HepG2 (cell line): ENCODE measurements around the gene SYTL5. TPM values are rescaled to one million over a fixed set of nuclear protein-coding genes. Genes with fewer than 3 reads are reported as not detected.
A peak's percentile ranks its signal among the peaks of the same experiment; 100 is the strongest.

ENCODE experiments used
- ATAC-seq: fragments of 200-7000 bp; cut with Tn5 transposase; 3 replicates; pipeline ENCODE4 v1.9.1; 2020; ENCODE audit warnings: mild to moderate bottlenecking, moderate library complexity
- BruUV-seq: library from RNA; stranded (reverse); fragments of 400-500 nt; replicated peaks from 2 replicates; lab custom pipeline; 2021; lab: Mats Ljungman, UMichigan
- CTCF ChIA-PET: fragments of 300-600 bp; formaldehyde crosslinking; extraction: SDS; loops from one replicate; lab custom pipeline; 2021; ENCODE audit warnings: low total read pairs, inconsistent platforms, low intra/inter-chr PET ratio; lab: Yijun Ruan, JAX
- POLR2A ChIA-PET: fragments of 350-600 bp; sonication (Branson Sonifier 250); formaldehyde crosslinking; loops from one replicate; lab custom pipeline; 2020; ENCODE audit warnings: antibody characterized with exemption, inconsistent platforms; lab: Yijun Ruan, JAX
- DNase-seq: peaks from one replicate; pipeline ENCODE4 v3.0.0-alpha.2; 2015; ENCODE audit warnings: low spot score
- FAIRE-seq: peaks from 3 replicates; lab custom pipeline; 2011; peaks lifted over from hg19 to GRCh38; lab: Jason Lieb, UNC
- H2AFZ ChIP-seq: one replicate; pipeline ENCODE4 v1.6.1; 2011; ENCODE audit warnings: low read length, inconsistent platforms
- H3K27ac ChIP-seq: fragments of 300-600 bp; 3 replicates; pipeline ENCODE4 v1.8.0; 2011; ENCODE audit warnings: mixed run types, mild to moderate bottlenecking, mixed read lengths, low read length, inconsistent platforms; ENCODE audit not compliant: insufficient read depth; ENCODE audit errors: extremely low read length
- H3K27me3 ChIP-seq, 2 experiments: fragments of 200-600 bp in 1 of 2; 2 replicates in 1 of 2; 3 replicates in 1 of 2; pipeline versions ENCODE4 v1.6.0 to v1.8.0; 2011; ENCODE audit warnings: low read length in 2 of 2, mild to moderate bottlenecking in 2 of 2, moderate library complexity in 2 of 2, inconsistent platforms in 1 of 2; ENCODE audit not compliant: insufficient read depth in 2 of 2, control insufficient read depth in 1 of 2
- H3K36me3 ChIP-seq, 2 experiments: fragments of 200-600 bp in 1 of 2; replicated peaks in 1 of 2; 2 replicates in 1 of 2; 3 replicates in 1 of 2; pipeline versions ENCODE4 v1.5.1 to v1.8.0; 2011; ENCODE audit warnings: low read length in 2 of 2, inconsistent platforms in 1 of 2; ENCODE audit not compliant: insufficient read depth in 2 of 2, control insufficient read depth in 1 of 2
- H3K4me1 ChIP-seq: 2 replicates; pipeline ENCODE4 v1.5.1; 2012; ENCODE audit warnings: low read length, inconsistent platforms; ENCODE audit not compliant: insufficient read depth
- H3K4me2 ChIP-seq: 2 replicates; pipeline ENCODE4 v1.6.0; 2011; ENCODE audit warnings: low read depth, low read length, inconsistent platforms
- H3K4me3 ChIP-seq, 3 experiments: fragments of 200-600 bp in 1 of 3; sonication (generic), shearing (Covaris generic) in 1 of 3; replicated peaks in 1 of 3; 2 replicates each; pipeline ENCODE4 v1.5.1; 2011 to 2016; ENCODE audit warnings: low read length in 3 of 3, inconsistent platforms in 2 of 3, low read depth in 2 of 3, mild to moderate bottlenecking in 2 of 3, control low read depth in 1 of 3, mixed read lengths in 1 of 3; ENCODE audit not compliant: insufficient read depth in 1 of 3
- H3K79me2 ChIP-seq: one replicate; pipeline ENCODE4 v1.6.1; 2011; ENCODE audit warnings: low read length, inconsistent platforms; ENCODE audit not compliant: insufficient read depth
- H3K9ac ChIP-seq: 2 replicates; pipeline ENCODE4 v1.6.0; 2011; ENCODE audit warnings: mild to moderate bottlenecking, low read depth, low read length, inconsistent platforms; ENCODE audit not compliant: insufficient read depth
- H3K9me3 ChIP-seq: 2 replicates; pipeline ENCODE4 v1.5.1; 2012; ENCODE audit warnings: mild to moderate bottlenecking, low read length
- H4K20me1 ChIP-seq: 2 replicates; pipeline ENCODE4 v1.6.0; 2011; ENCODE audit warnings: inconsistent platforms, mild to moderate bottlenecking, low read length, moderate library complexity; ENCODE audit not compliant: insufficient read depth
- ZNF160 ChIP-seq: sonication (generic); formaldehyde crosslinking; IDR thresholded peaks from 2 replicates; pipeline ENCODE4 v1.8.0; 2022; ENCODE audit warnings: mild to moderate bottlenecking, inconsistent platforms, missing genetic modification reagents
- ZNF687 ChIP-seq: sonication (generic); formaldehyde crosslinking; IDR thresholded peaks from 2 replicates; pipeline ENCODE4 v1.5.1; 2020; ENCODE audit warnings: mild to moderate bottlenecking, missing genetic modification reagents, moderate library complexity
- WGBS: methylation state at CpG from one replicate; pipeline ENCODE4 v1.1.6; 2017; ENCODE audit warnings: low lambda C conversion rate; 5-methylcytosine and 5-hydroxymethylcytosine counted together
- in situ Hi-C: cut with HindIII; loops from 2 replicates; pipeline ENCODE4 v1.10.0; 2017; ENCODE audit warnings: low pct_unique_long_range_greater_than_20kb; ENCODE audit not compliant: extremely low pct_ligation_motif_present
- intact Hi-C: fragments of 100-400 bp; cut with micrococcal nuclease; formaldehyde crosslinking; loops from one replicate; pipeline ENCODE4 v1.10.0; 2022; ENCODE audit not compliant: unreplicated experiment
- polyA plus RNA-seq, 8 experiments: library from polyadenylated mRNA; depleted of rRNA in 3 of 8; stranded (reverse) in 7 of 8; unstranded in 1 of 8; fragments of >200 nt; fragmentation: Illumina TruSeq in 4 of 8; extraction: Trizol in 4 of 8; gene quantifications; 2 replicates each; pipeline versions ENCODE4 v1.2.1 to v1.2.3, GENCODE V29; 2011 to 2016; ENCODE audit warnings: low read depth in 4 of 8, missing spikeins in 1 of 8, mixed read lengths in 1 of 8; ENCODE audit not compliant: insufficient read depth in 1 of 8
- total RNA-seq, 5 experiments: library from RNA; depleted of rRNA; stranded (reverse); fragments of >200 nt; fragmentation: Illumina TruSeq; extraction: Trizol; gene quantifications; 2 replicates each; pipeline ENCODE4 v1.2.3, GENCODE V29; 2016; ENCODE audit warnings: low read depth in 1 of 5

Gene SYTL5
- total and polyA plus RNA-seq, 2 of the 13 experiments (the other 11 are each of a cell fraction or from before 2014, with no cell fraction given), result not detected

GRCh38 chrX:37967714-37968113 lies 38.6 kb upstream of the SYTL5 start:
- intact Hi-C loops, result no loop called here
- H3K4me2 ChIP-seq, result no peak overlapping the region

More at GRCh38 chrX:37967714-37968113, 38.6 kb upstream of the SYTL5 start:
- no peaks in the 10 kb centered on the region for H3K9me3 ChIP-seq
- no peak overlapping the region for H2AFZ ChIP-seq
- WGBS, result 100% methylated on average over 2 of the region's 2 CpGs
- H3K4me1 ChIP-seq, result no peaks in the 10 kb centered on the region
- in situ Hi-C loops, result no loop called here
- ATAC-seq, result no peak
- H3K27me3 ChIP-seq, result no peaks in the 10 kb centered on the region
- H4K20me1 ChIP-seq, result no peaks in the 10 kb centered on the region
- no peak overlapping the region for H3K27ac ChIP-seq
- no peak for TF ChIP-seq ZNF687
- TF ChIP-seq ZNF160, result peak; percentile 90
- peak; percentile 15 for FAIRE-seq
- POLR2A ChIA-PET, result no interaction called here
- no TSS peak for BruUV-seq
- no peak for DNase-seq
- no peaks in the 10 kb centered on the region for H3K36me3 ChIP-seq
- H3K4me3 ChIP-seq, result no peak overlapping the region
- H3K9ac ChIP-seq, result no peak overlapping the region
- H3K79me2 ChIP-seq, result no peaks in the 10 kb centered on the region
- CTCF ChIA-PET, result no interaction called here
